RWPE1 (cell line): ENCODE measurements around the gene SRXN1.

ENCODE experiments used
- CTCF ChIA-PET: fragments of 350-600 bp; sonication (Branson Sonifier 250); formaldehyde crosslinking; extraction: SDS; loops from one replicate; lab custom pipeline; 2021; lab: Yijun Ruan, JAX
- POLR2A ChIA-PET: fragments of 400-600 bp; formaldehyde crosslinking; extraction: SDS; loops from one replicate; lab custom pipeline; 2020; ENCODE audit warnings: antibody characterized with exemption; ENCODE audit not compliant: low non-redundant PET; lab: Yijun Ruan, JAX
- DNase-seq: peaks from one replicate; pipeline ENCODE4 v3.0.0; 2012; ENCODE audit warnings: low spot score
- H3K27ac ChIP-seq: fragments of 450-650 bp; 2 replicates; pipeline ENCODE4 v1.5.1; 2017
- TF ChIP-seq, protein P1 (sequence below): fragments of 450-650 bp; conservative IDR thresholded peaks from 2 replicates; pipeline ENCODE4 v1.5.1; 2017; ENCODE audit warnings: low read depth, mild to moderate bottlenecking

Gene SRXN1

DNA sequence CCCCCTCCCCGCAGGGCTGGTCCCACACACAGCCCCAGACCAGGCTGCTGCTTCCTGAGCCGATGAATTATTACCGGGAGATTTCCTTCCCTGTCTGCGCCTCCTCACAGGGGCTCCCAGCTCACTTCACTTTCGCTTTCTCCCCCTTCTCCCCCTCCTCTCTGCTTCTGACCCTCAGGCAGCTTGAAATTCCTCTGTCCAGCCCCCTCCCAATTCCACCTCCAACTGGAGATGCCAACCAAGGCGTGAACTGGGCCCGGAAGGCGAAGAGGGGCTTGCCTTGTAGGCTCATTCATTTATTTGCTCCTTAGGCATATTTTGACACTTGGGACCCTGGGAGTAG, 41.2 kb downstream of the SRXN1 start:
- TF ChIP-seq, protein P1, sequence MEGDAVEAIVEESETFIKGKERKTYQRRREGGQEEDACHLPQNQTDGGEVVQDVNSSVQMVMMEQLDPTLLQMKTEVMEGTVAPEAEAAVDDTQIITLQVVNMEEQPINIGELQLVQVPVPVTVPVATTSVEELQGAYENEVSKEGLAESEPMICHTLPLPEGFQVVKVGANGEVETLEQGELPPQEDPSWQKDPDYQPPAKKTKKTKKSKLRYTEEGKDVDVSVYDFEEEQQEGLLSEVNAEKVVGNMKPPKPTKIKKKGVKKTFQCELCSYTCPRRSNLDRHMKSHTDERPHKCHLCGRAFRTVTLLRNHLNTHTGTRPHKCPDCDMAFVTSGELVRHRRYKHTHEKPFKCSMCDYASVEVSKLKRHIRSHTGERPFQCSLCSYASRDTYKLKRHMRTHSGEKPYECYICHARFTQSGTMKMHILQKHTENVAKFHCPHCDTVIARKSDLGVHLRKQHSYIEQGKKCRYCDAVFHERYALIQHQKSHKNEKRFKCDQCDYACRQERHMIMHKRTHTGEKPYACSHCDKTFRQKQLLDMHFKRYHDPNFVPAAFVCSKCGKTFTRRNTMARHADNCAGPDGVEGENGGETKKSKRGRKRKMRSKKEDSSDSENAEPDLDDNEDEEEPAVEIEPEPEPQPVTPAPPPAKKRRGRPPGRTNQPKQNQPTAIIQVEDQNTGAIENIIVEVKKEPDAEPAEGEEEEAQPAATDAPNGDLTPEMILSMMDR = no peak
- no peak overlapping the region for H3K27ac ChIP-seq
- ChIA-PET CTCF (interaction anchor here (0.6 to 0.7 kb wide), 2 partner anchors 37 to 157 kb away, joined by 3 read pairs; partner anchors contain the start of gene SLC52A3), POLR2A (no interaction called here)
- no peak for DNase-seq

DNA sequence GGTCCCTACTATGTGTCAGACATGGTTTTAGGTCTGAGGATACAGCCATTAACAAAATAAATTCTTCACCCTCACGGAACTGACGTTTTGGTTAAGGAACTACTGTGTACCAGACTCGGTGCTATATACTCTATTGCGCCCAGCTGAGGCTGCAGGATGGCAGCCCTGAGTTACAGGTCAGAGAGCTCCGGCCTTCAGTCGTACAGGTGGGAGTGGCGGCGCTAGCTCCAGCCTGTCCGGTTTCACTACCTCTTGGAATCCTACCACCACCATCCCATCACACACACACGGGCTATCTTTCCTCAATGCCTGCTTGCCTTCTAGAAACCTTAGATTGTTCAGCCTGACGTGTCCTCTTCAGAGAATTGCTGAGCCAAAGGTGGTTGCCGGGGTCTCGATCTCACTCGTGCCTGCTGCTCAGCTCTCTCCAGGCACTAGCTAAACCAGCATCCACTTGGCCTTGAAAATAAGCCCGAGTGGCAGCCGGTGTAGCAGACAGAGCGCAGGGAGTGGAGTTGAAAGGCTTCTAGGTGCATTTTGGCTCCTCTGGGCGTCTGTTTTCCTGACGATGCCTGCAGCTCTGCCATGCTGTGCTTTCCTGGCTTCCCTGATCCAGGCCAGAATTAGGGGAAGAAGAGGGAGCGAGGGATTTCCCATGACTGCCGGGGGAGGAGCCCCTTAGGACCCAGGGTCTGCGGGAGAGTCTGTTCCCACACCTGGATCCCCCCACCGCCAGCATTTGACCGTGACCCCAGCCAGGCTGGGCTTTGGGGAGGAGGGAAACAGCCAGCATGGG, 41.8 kb downstream of the SRXN1 start:
- POLR2A ChIA-PET = no interaction called here
- H3K27ac ChIP-seq = no peak overlapping the region
- TF ChIP-seq, protein P1 = no peak
- CTCF ChIA-PET = interaction anchor here (0.6 kb wide), 1 partner anchor 157 kb away, joined by 3 read pairs; the partner anchor contains the start of gene SLC52A3
- no peak for DNase-seq

DNA sequence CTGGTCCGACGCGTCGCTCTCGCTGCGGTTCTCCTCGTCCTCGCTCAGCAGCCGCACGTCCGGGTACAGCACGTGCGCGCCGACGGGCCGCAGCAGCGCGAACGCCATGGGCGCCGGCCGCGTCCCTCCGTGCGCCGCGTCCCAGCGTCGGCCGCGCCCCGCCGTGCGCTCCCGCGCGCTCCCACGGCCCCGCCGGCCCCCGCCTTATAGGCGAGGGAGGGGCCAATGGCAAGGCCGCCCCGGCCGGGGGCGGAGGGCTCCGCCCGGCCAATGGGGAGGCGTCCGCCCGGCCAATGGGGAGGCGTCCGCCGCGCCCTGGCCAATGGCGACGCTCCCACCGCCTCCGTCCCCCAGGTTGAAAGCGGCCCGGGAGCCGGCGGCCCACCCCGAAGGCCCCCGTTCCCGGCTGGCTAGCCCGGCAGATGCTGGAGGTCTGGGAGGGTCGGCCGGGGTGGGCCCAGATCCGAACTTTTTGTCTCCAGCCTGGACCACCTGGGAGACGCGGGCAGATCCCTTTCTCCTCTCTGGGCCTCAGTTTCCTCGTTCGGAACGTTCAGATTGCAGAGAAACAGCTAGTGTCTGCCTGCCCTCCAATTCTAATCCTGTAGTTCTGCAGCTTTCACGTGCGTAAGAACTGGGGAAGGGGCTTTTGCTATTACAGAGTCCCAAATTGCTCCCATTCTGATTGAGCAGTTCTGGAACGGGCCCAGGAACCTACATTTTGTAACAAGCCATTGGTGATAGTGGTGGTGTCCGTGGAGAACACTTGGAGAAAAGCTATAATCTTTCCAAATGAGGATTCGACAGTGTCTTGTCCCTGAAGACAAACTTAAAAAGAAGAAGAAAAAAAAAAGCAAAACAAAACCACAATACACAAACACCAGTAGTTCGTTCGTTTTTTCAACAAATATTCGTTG, 42.6 kb downstream of the SRXN1 start, which contains the start of gene TCF15:
Gene TCF15 (minus strand): TSS at position 180 of the 917 bp plus-strand sequence. CDS start 72 bp downstream, at position 108.
- POLR2A ChIA-PET = no interaction called here

DNA sequence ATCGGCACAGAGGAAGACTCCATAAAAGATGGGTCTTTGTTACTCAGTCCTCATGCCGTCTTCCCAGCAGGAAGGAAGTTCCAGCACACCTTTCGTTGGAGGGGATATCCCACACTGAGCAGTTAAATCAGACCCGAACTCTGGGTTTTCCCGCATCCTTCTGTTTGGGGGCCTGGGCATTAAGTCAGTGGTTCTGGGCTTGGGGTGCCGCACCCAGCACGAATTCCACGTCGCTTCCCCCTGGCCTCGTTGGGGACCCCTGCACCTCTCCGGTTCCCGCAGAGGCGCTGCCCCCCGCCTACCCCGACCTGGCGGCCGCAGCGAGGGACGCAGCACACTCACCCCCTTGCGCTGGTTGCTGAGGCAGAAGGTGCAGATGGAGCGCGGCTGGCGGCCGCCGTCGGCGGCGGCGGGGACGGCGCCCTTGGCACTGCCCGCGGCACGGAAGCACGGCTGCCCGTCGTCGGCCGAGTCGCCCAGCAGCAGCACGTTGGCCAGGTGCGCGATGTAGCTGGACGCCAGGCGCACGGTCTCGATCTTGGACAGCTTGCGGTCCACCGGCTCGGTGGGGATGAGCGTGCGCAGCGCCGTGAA, 43.5 kb downstream of the SRXN1 start:
- CTCF ChIA-PET = no interaction called here
- no peak for DNase-seq
- POLR2A ChIA-PET = no interaction called here

More for the DNA sequence above, 42.6 kb downstream of the SRXN1 start, which contains the start of gene TCF15:
- TF ChIP-seq, protein P1 = no peak
- H3K27ac ChIP-seq = no peak within 1 kb of the TSS
- CTCF ChIA-PET = no interaction called here
- DNase-seq = peak; percentile 91

DNA sequence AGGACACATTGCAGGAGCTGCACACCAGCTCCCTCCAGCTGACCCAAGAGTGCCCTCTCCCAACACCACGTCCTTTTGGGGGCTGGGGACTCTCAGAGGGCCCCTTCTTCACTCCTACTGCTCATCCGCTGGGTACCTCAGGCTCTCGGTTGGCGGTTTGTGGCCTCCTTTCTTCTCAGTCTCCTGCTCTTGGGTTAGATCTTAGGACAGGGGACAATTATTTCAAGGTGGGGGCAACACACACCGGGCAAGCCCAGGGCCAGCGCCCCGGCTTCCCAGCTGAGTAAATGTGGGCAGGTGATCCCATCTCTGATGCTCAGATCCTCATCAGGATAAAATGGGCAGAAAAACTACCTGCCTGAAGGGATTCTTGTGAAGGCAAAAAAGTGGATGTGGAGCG, 44.0 kb downstream of the SRXN1 start:
- TF ChIP-seq, protein P1 = no peak
- ChIA-PET POLR2A (no interaction called here), CTCF (no interaction called here)
- H3K27ac ChIP-seq = no peak overlapping the region
- DNase-seq = no peak

More for the DNA sequence above, 43.5 kb downstream of the SRXN1 start:
- no peak overlapping the region for H3K27ac ChIP-seq
- TF ChIP-seq, protein P1 = no peak

DNA sequence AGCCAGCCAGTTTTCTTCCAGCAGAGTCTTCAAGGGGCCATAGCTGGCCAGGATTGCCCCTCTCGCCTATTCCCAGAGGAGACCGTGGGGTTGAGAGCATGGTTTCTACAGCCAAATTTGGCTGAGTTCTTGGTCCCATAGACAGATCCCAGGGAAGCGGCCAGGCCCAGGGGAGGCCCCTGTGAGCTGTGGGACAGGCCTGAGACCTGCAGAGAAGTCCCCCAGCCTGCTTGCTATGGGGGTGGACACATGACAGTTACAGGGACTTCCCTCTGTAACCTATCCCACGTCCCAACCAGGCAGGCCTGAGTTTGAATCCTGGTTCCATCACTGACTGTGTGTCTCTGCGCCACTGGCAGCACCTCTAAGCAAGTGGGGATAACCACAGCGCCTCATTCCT, 45.5 kb downstream of the SRXN1 start:
- no peak overlapping the region for H3K27ac ChIP-seq
- POLR2A ChIA-PET = no interaction called here
- CTCF ChIA-PET = interaction anchor here (0.9 to 1.0 kb wide), 2 partner anchors 11 to 38 kb away, joined by 3 to 4 read pairs; no protein-coding TSS in a partner anchor
- TF ChIP-seq, protein P1 = no peak
- DNase-seq = no peak
